Neutrophil (primary cell): Measurements from ENCODE around the gene USP49.

Experiments
- H3K27ac ChIP-seq: fragments of 200-600 bp; sonication (generic); 2 replicates; pipeline ENCODE4 v1.5.1; 2016; ENCODE audit warnings: mild to moderate bottlenecking, moderate library complexity
- H3K27me3 ChIP-seq: fragments of 200-600 bp; sonication (generic); 2 replicates; pipeline ENCODE4 v1.6.0; 2016; ENCODE audit warnings: mild to moderate bottlenecking
- H3K36me3 ChIP-seq: fragments of 200-600 bp; sonication (generic); 2 replicates; pipeline ENCODE4 v1.5.1; 2017
- H3K4me1 ChIP-seq, 2 experiments: fragments of 200-600 bp in 1 of 2; sonication (generic) in 1 of 2; 1 replicate in 1 of 2; 2 replicates in 1 of 2; pipeline versions ENCODE4 v1.5.1 to v1.6.1; 2013 to 2016; ENCODE audit warnings: low read depth in 1 of 2, low read length in 1 of 2, mild to moderate bottlenecking in 1 of 2, moderate library complexity in 1 of 2; ENCODE audit not compliant: control insufficient read depth in 1 of 2, insufficient read depth in 1 of 2
- H3K4me3 ChIP-seq, 2 experiments: fragments of 200-600 bp in 1 of 2; sonication (generic) in 1 of 2; 1 replicate in 1 of 2; 2 replicates in 1 of 2; pipeline ENCODE4 v1.5.1; 2013 to 2016; ENCODE audit warnings: low read depth in 1 of 2, low read length in 1 of 2, mild to moderate bottlenecking in 1 of 2, moderate library complexity in 1 of 2
- H3K9me3 ChIP-seq: fragments of 200-600 bp; sonication (generic); 2 replicates; pipeline ENCODE4 v1.5.1; 2016
- CTCF ChIP-seq: fragments of 200-600 bp; sonication (generic); IDR thresholded peaks from 2 replicates; pipeline ENCODE4 v1.5.1; 2016; ENCODE audit warnings: antibody characterized with exemption

USP49 gene

GRCh38 chr6:41934278-41935192 is 39.4 kb upstream of the USP49 start:
- Histone ChIP-seq H3K4me1 (peaks cover 49 to 52% of the 10 kb centered on the region in 2 experiments), H3K27ac (peak overlapping the region; percentile 95), H3K4me3 (no peak overlapping the region), H3K27me3 (no peaks in the 10 kb centered on the region), H3K9me3 (no peaks in the 10 kb centered on the region), H3K36me3 (peaks cover 83% of the 10 kb centered on the region)
- TF ChIP-seq CTCF, result no peak

GRCh38 chr6:41932378-41932777 is 37.2 kb upstream of the USP49 start:
- Histone ChIP-seq H3K27me3 (no peaks in the 10 kb centered on the region), H3K36me3 (peaks cover 98% of the 10 kb centered on the region), H3K4me3 (no peak overlapping the region), H3K27ac (peak overlapping the region; percentile 27), H3K4me1 (peaks cover 27 to 30% of the 10 kb centered on the region in 2 experiments), H3K9me3 (no peaks in the 10 kb centered on the region)
- no peak for TF ChIP-seq CTCF

- no peak overlapping the region for H3K4me3 ChIP-seq
- peak overlapping the region; percentile 27 for H3K27ac ChIP-seq
- peaks cover 22 to 24% of the 10 kb centered on the region in 2 experiments for H3K4me1 ChIP-seq
- H3K9me3 ChIP-seq, result no peaks in the 10 kb centered on the region
- TF ChIP-seq CTCF, result no peak
- H3K36me3 ChIP-seq, result peaks cover 96% of the 10 kb centered on the region
- H3K27me3 ChIP-seq, result no peaks in the 10 kb centered on the region
Measured at GRCh38 chr6:41931792-41932191, 36.6 kb upstream of the USP49 start.

- no peaks in the 10 kb centered on the region for H3K27me3 ChIP-seq
- H3K9me3 ChIP-seq, result no peaks in the 10 kb centered on the region
- peaks cover 3 to 6% of the 10 kb centered on the region in 2 experiments for H3K4me1 ChIP-seq
- H3K27ac ChIP-seq, result peak overlapping the region; percentile 29
- no peak for TF ChIP-seq CTCF
- peaks cover 77% of the 10 kb centered on the region for H3K36me3 ChIP-seq
- no peak overlapping the region for H3K4me3 ChIP-seq
Measured at GRCh38 chr6:41929924-41930323, 34.7 kb upstream of the USP49 start.

- no peak overlapping the region for H3K27ac ChIP-seq
- H3K4me3 ChIP-seq, result no peak overlapping the region
- H3K4me1 ChIP-seq, result peaks cover under 1 to 1% of the 10 kb centered on the region in 2 experiments
- H3K36me3 ChIP-seq, result peaks cover 53% of the 10 kb centered on the region
- H3K9me3 ChIP-seq, result no peaks in the 10 kb centered on the region
- TF ChIP-seq CTCF, result no peak
- no peaks in the 10 kb centered on the region for H3K27me3 ChIP-seq
Measured at GRCh38 chr6:41927253-41927652, 32.1 kb upstream of the USP49 start.
